Adrenal gland (tissue), 12 donors: ENCODE results near the gene STT3B. TPM values are rescaled to one million over a fixed set of nuclear protein-coding genes. Genes with fewer than 3 reads are reported as not detected.

Experiments
- DNase-seq, 7 donors: peaks; one replicate each; pipeline ENCODE4 v3.0.0-alpha.2; 2019 to 2020
- H3K27ac ChIP-seq, 5 donors: fragments of 200-600 bp; sonication (generic) in 4 of 5; 1 replicate in 3 of 5; 2 replicates in 2 of 5; pipeline versions ENCODE4 v1.5.1 to v1.8.0; 2016 to 2020; ENCODE audit warnings: mild to moderate bottlenecking in 1 of 5
- H3K27me3 ChIP-seq: fragments of 200-600 bp; 2 replicates; pipeline ENCODE4 v1.8.0; 2021
- H3K36me3 ChIP-seq, 2 donors: fragments of 200-600 bp; replicated peaks in 1 of 2; 1 replicate in 1 of 2; 2 replicates in 1 of 2; pipeline versions ENCODE4 v1.5.1 to v1.8.0; 2018 to 2022
- H3K4me1 ChIP-seq, 2 donors: fragments of 200-600 bp; replicated peaks in 1 of 2; 1 replicate in 1 of 2; 2 replicates in 1 of 2; pipeline versions ENCODE4 v1.5.1 to v1.8.0; 2018 to 2021
- H3K4me3 ChIP-seq, 4 donors: fragments of 200-600 bp; sonication (generic) in 3 of 4; one replicate each; pipeline ENCODE4 v1.5.1; 2016 to 2018
- H3K9me3 ChIP-seq, 3 donors: fragments of 200-600 bp; sonication (generic) in 1 of 3; replicated peaks in 1 of 3; 1 replicate in 2 of 3; 2 replicates in 1 of 3; pipeline versions ENCODE4 v1.5.1 to v1.8.0; 2016 to 2021
- CTCF ChIP-seq, 6 experiments: fragments of 450-650 bp in 4 of 6; fragments of 200-600 bp in 2 of 6; sonication (generic) in 1 of 6; IDR thresholded peaks; 1 replicate in 5 of 6; 2 replicates in 1 of 6; pipeline versions ENCODE4 v1.5.1 to v1.8.0; 2016 to 2021; ENCODE audit warnings: antibody characterized with exemption in 6 of 6, mild to moderate bottlenecking in 2 of 6, moderate library complexity in 1 of 6
- POLR2A ChIP-seq, 2 donors: fragments of 450-650 bp; IDR thresholded peaks; one replicate each; pipeline ENCODE4 v1.6.1; 2017; ENCODE audit warnings: antibody characterized with exemption in 2 of 2, mild to moderate bottlenecking in 2 of 2, moderate library complexity in 1 of 2
- WGBS, 4 donors: extraction: QIAGEN DNeasy Blood & Tissue Kit in 2 of 4; methylation state at CpG; one replicate each; pipeline versions ENCODE4 v1.1.5 to v1.1.7; 2013 to 2017; 5-methylcytosine and 5-hydroxymethylcytosine counted together
- intact Hi-C, 2 donors: fragments of 100-400 bp; cut with DNase I; formaldehyde crosslinking; loops; one replicate each; pipeline versions ENCODE4 v1.14.1 to v1.15.0; 2022 to 2023
- polyA plus RNA-seq, 3 donors: library from polyadenylated mRNA; stranded (reverse); fragments of 200-250 nt in 2 of 3; fragments of 350-450 nt in 1 of 3; fragmentation: Illumina TruSeq in 1 of 3; extraction: RNeasy Lipid Tissue Mini Kit (QIAGEN cat#74804) in 1 of 3; gene quantifications; one replicate each; pipeline ENCODE4 v1.2.3, GENCODE V29; 2013 to 2014
- total RNA-seq, 9 donors: library from RNA; depleted of rRNA in 4 of 9; stranded (reverse); fragments of >200 nt in 4 of 9; fragments of 120-200 nt in 1 of 9; fragmentation: NEBNext Ultra II Directional in 1 of 9; extraction: Animal tissue kit (Norgen Biotek cat#: 25700) in 1 of 9; gene quantifications; one replicate each; pipeline versions ENCODE4 v1.1.0 to v1.2.4, GENCODE V29; 2013 to 2023
- donor health status: healthy with polysubstance abuse.
- donor health status: Bipolar disorder and iron deficiency.
- donor health status: DM: yes; HTN: yes; CAD: no.
- donor health status: DM: no; HTN: no; CAD: no.
- donor health status: DM: no; HTN: no; CAD: no.
- donor health status: DM: yes; HTN: yes; CAD: no.

The STT3B gene
- total and polyA plus RNA-seq, 12 donors = 38.0 to 141 (median 104) TPM

DNA sequence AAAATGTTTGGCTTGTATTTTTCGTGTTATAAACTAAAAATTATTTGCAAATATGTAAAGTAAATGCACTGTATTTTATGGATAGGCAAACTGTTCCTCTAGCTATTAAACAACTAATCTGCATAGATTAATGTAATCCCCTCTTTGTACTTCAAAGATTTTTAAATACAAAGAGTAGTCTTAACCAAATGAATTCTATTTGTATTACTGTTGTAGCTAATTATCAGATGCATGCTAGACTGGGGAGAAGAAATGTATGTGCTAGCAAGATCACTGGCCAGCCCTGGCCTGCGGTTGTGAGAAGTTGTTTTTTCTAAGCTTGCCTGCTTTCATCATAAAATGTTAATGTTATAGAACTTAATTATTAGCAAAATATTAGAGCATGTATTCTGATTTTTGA lies 92.6 kb downstream of the STT3B start:
- no peaks in the 10 kb centered on the region for H3K4me1 ChIP-seq
- peaks cover 0 to under 1% (median 0%) of the 10 kb centered on the region in 3 donors for H3K9me3 ChIP-seq
- H3K36me3 ChIP-seq = peaks cover 0 to 8% of the 10 kb centered on the region in 2 donors
- DNase-seq = no peak
- TF ChIP-seq CTCF (IDR thresholded peaks at IDR 0.05) = no peak
- no peak for TF ChIP-seq POLR2A (IDR thresholded peaks at IDR 0.05)
- no peaks in the 10 kb centered on the region for H3K27me3 ChIP-seq
- no peak overlapping the region for H3K4me3 ChIP-seq
- intact Hi-C loops = no loop called here
- WGBS, 4 donors = 91 to 98% (median 94%) methylated on average over 2 of the region's 2 CpGs
- no peak overlapping the region for H3K27ac ChIP-seq

- WGBS, 4 donors = 85 to 92% (median 89%) methylated on average over 5 of the region's 5 CpGs
- H3K27ac ChIP-seq = no peak overlapping the region
- DNase-seq = no peak
- peaks cover 0 to 3% (median 0%) of the 10 kb centered on the region in 3 donors for H3K9me3 ChIP-seq
- intact Hi-C loops = no loop called here
- H3K27me3 ChIP-seq = no peaks in the 10 kb centered on the region
- H3K36me3 ChIP-seq = peaks cover 0 to 11% of the 10 kb centered on the region in 2 donors
- H3K4me1 ChIP-seq = no peaks in the 10 kb centered on the region
- no peak overlapping the region for H3K4me3 ChIP-seq
- TF ChIP-seq POLR2A (IDR thresholded peaks at IDR 0.05) (no peak), CTCF (IDR thresholded peaks at IDR 0.05) (no peak)
Observed at GRCh38 chr3:31629054-31629453, 96.3 kb downstream of the STT3B start.

GRCh38 chr3:31634476-31634875 lies 101.8 kb downstream of the STT3B start:
- DNase-seq = no peak
- Histone ChIP-seq H3K4me3 (no peak overlapping the region), H3K36me3 (peaks cover 0 to 7% of the 10 kb centered on the region in 2 donors), H3K9me3 (peaks cover 0 to 3% (median 0%) of the 10 kb centered on the region in 3 donors), H3K27me3 (no peaks in the 10 kb centered on the region), H3K4me1 (peaks cover 0 to 9% of the 10 kb centered on the region in 2 donors), H3K27ac (no peak overlapping the region)
- intact Hi-C loops = no loop called here
- TF ChIP-seq POLR2A (IDR thresholded peaks at IDR 0.05) (no peak), CTCF (IDR thresholded peaks at IDR 0.05) (no peak)
- 94 to 100% (median 97%) methylated on average over 2 of the region's 2 CpGs for WGBS, 4 donors

GRCh38 chr3:31635545-31635944 lies 102.8 kb downstream of the STT3B start:
- H3K36me3 ChIP-seq = peaks cover 0 to 7% of the 10 kb centered on the region in 2 donors
- no peaks in the 10 kb centered on the region for H3K27me3 ChIP-seq
- WGBS, 4 donors = 40 to 58% (median 56%) methylated on average over 1 of the region's 1 CpG
- peaks cover 0 to 9% of the 10 kb centered on the region in 2 donors for H3K4me1 ChIP-seq
- TF ChIP-seq POLR2A (IDR thresholded peaks at IDR 0.05) = no peak
- TF ChIP-seq CTCF (IDR thresholded peaks at IDR 0.05) = no peak
- H3K9me3 ChIP-seq = peaks cover 0 to under 1% (median 0%) of the 10 kb centered on the region in 3 donors
- intact Hi-C loops = no loop called here
- H3K27ac ChIP-seq = no peak overlapping the region
- no peak for DNase-seq
- no peak overlapping the region for H3K4me3 ChIP-seq
